ENCODE measurements around the gene SLC10A7. TPM values are rescaled to one million over a fixed set of nuclear protein-coding genes. Genes with fewer than 3 reads are reported as not detected.
A peak's percentile ranks its signal among the peaks of the same experiment; 100 is the strongest.

The SLC10A7 gene
- total and polyA plus RNA-seq, 10 of the 15 experiments (the other 5 are each of a cell fraction or from before 2014, with no cell fraction given), result 4.6 to 23.7 (median 15.6) TPM

- TF ChIP-seq BCL3 (IDR thresholded peaks at IDR 0.05; ENCODE audit: borderline replicate concordance, insufficient read depth, low read depth, low read length, poor library complexity, severe bottlenecking) (no peak), RAD51 (IDR thresholded peaks at IDR 0.05) (no peak), MAX (IDR thresholded peaks at IDR 0.05; ENCODE audit: low read depth, low read length) (no peak), TBL1XR1 (IDR thresholded peaks at IDR 0.05; ENCODE audit: low read depth, low read length) (no peak), CEBPZ (IDR thresholded peaks at IDR 0.05; ENCODE audit: low read depth, low read length) (no peak), MTA2 (IDR thresholded peaks at IDR 0.05; ENCODE audit: low read depth) (peak; percentile 86), NFXL1 (IDR thresholded peaks at IDR 0.05; ENCODE audit: borderline replicate concordance) (no peak), NBN (IDR thresholded peaks at IDR 0.05) (no peak), POLR2A (IDR thresholded peaks at IDR 0.05; ENCODE audit: low read depth, low read length) (no peak), NR2F1 (conservative IDR thresholded peaks at IDR 0.05) (peak; percentile 66; the same call in 1 of the 2 replicates), ZBED1 (IDR thresholded peaks at IDR 0.05; ENCODE audit: borderline replicate concordance) (0 out of 2 replicates have a peak, but pooled peaks have one; percentile 39), PAX8 (IDR thresholded peaks at IDR 0.05) (no peak), CHD1 (IDR thresholded peaks at IDR 0.05; ENCODE audit: low read depth, low read length) (no peak), CHD4 (IDR thresholded peaks at IDR 0.05) (no peak), FOXK2 (IDR thresholded peaks at IDR 0.05) (no peak), HDAC2 (IDR thresholded peaks at IDR 0.05) (no peak), GABPA (IDR thresholded peaks at IDR 0.05; ENCODE audit: low read depth) (no peak), ATF7 (IDR thresholded peaks at IDR 0.05; ENCODE audit: low read depth) (peak; percentile 17; the same call in 1 of the 2 replicates), JUNB (IDR thresholded peaks at IDR 0.05) (peak; percentile 83)
Observed at GRCh38 chr4:146485968-146486367, 35.8 kb downstream of the SLC10A7 start (continued).
